Lower leg skin (tissue), 3 donors: ENCODE results near the gene BTBD17.

Experiments used
- CTCF ChIP-seq, 3 donors: fragments of 450-650 bp; IDR thresholded peaks; one replicate each; pipeline ENCODE4 v1.5.1; 2016; ENCODE audit warnings: antibody characterized with exemption in 3 of 3, mild to moderate bottlenecking in 3 of 3, moderate library complexity in 2 of 3
- POLR2A ChIP-seq, 2 donors: fragments of 450-650 bp; IDR thresholded peaks; one replicate each; pipeline ENCODE4 v1.6.1; 2016 to 2017; ENCODE audit warnings: antibody characterized with exemption in 2 of 2, mild to moderate bottlenecking in 1 of 2, moderate library complexity in 1 of 2

GRCh38 chr17:74325376-74325742, 36.3 kb downstream of the BTBD17 start:
- TF ChIP-seq CTCF (IDR thresholded peaks at IDR 0.05) (no peak), POLR2A (IDR thresholded peaks at IDR 0.05) (no peak)
